ENCODE results near the gene FOCAD.

DNA sequence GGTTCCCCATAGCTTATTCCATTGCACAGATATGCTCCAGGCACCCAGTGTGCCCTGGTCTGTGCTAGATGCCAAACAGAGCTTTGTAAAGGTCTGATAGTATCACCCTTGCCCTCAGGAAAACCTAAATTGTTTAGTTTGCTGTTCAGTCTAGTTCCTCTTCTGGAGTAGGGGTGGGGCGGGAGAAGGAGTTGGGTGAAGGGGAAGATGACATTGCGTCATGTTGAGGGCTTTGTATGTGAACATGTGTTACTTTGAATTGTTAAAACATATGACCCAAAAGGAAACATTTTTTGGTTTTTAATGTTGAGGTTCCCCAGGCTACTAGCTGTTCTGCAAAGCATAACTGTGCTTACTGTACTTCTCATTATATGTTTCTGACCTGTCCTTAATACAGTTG lies 306.8 kb downstream of the FOCAD start:
- no peak for TF ChIP-seq YY1 (IDR thresholded peaks at IDR 0.05; ENCODE audit: low read depth, low read length)
- TF ChIP-seq EP300 (IDR thresholded peaks at IDR 0.05; ENCODE audit: borderline replicate concordance in 1 of 2, low read depth in 2 of 2, low read length in 2 of 2): no peak
- no peak for TF ChIP-seq RBBP5 (IDR thresholded peaks at IDR 0.05; ENCODE audit: borderline replicate concordance, low read depth, low read length)
- TF ChIP-seq, protein P1, sequence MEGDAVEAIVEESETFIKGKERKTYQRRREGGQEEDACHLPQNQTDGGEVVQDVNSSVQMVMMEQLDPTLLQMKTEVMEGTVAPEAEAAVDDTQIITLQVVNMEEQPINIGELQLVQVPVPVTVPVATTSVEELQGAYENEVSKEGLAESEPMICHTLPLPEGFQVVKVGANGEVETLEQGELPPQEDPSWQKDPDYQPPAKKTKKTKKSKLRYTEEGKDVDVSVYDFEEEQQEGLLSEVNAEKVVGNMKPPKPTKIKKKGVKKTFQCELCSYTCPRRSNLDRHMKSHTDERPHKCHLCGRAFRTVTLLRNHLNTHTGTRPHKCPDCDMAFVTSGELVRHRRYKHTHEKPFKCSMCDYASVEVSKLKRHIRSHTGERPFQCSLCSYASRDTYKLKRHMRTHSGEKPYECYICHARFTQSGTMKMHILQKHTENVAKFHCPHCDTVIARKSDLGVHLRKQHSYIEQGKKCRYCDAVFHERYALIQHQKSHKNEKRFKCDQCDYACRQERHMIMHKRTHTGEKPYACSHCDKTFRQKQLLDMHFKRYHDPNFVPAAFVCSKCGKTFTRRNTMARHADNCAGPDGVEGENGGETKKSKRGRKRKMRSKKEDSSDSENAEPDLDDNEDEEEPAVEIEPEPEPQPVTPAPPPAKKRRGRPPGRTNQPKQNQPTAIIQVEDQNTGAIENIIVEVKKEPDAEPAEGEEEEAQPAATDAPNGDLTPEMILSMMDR (IDR thresholded peaks at IDR 0.05; ENCODE audit: control extremely low read depth in 1 of 3, insufficient read depth in 1 of 3, low read depth in 1 of 3, low read length in 3 of 3): no peak
- TF ChIP-seq POLR2A (IDR thresholded peaks at IDR 0.05; ENCODE audit: control extremely low read depth in 1 of 2, low read depth in 2 of 2, low read length in 2 of 2): no peak
- TF ChIP-seq, protein P2, sequence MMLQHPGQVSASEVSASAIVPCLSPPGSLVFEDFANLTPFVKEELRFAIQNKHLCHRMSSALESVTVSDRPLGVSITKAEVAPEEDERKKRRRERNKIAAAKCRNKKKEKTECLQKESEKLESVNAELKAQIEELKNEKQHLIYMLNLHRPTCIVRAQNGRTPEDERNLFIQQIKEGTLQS (IDR thresholded peaks at IDR 0.05; ENCODE audit: insufficient read depth, low read depth, low read length): no peak
- no peak for TF ChIP-seq SIN3A (conservative IDR thresholded peaks at IDR 0.05 in 1 of 2, IDR thresholded peaks at IDR 0.05 in 1 of 2; ENCODE audit: low read depth in 1 of 2, low read length in 2 of 2)
- TF ChIP-seq, protein P3, sequence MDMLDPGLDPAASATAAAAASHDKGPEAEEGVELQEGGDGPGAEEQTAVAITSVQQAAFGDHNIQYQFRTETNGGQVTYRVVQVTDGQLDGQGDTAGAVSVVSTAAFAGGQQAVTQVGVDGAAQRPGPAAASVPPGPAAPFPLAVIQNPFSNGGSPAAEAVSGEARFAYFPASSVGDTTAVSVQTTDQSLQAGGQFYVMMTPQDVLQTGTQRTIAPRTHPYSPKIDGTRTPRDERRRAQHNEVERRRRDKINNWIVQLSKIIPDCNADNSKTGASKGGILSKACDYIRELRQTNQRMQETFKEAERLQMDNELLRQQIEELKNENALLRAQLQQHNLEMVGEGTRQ (IDR thresholded peaks at IDR 0.05; ENCODE audit: low read length): no peak
- no peak for TF ChIP-seq TEAD4 (IDR thresholded peaks at IDR 0.05; ENCODE audit: low read depth, low read length)

All from H1 (cell line).